Left colon (tissue), 2 donors: ENCODE measurements around the gene NAB1. TPM values are rescaled to one million over a fixed set of nuclear protein-coding genes. Genes with fewer than 3 reads are reported as not detected.
A peak's percentile ranks its signal among the peaks of the same experiment; 100 is the strongest.

Experiments used
- ATAC-seq: fragments of 200-7000 bp; cut with Tn5 transposase; one replicate; pipeline ENCODE4 v1.9.1; 2020; ENCODE audit warnings: mild to moderate bottlenecking, moderate library complexity
- DNase-seq, 2 donors: peaks; one replicate each; pipeline ENCODE4 v3.0.0-alpha.2; 2020
- intact Hi-C, 2 donors: fragments of 100-400 bp; cut with DNase I in 1 of 2; cut with micrococcal nuclease in 1 of 2; formaldehyde crosslinking; loops; one replicate each; pipeline versions ENCODE4 v1.11.2 to v1.14.0; 2022; cut with DNase I, micrococcal nuclease
- total RNA-seq, 2 donors: library from RNA; stranded (reverse); fragmentation: NEBNext Ultra II Directional; extraction: Animal tissue kit (Norgen Biotek cat#: 25700); gene quantifications; one replicate each; pipeline ENCODE4 v1.2.1, GENCODE V29; 2021
- donor health status: DM: no; HTN: no; CAD: no.
- donor health status: DM: yes; HTN: yes; CAD: no.

The NAB1 gene
- total RNA-seq, 2 donors from 2014 or later: 21.9 to 30.9 TPM

DNA sequence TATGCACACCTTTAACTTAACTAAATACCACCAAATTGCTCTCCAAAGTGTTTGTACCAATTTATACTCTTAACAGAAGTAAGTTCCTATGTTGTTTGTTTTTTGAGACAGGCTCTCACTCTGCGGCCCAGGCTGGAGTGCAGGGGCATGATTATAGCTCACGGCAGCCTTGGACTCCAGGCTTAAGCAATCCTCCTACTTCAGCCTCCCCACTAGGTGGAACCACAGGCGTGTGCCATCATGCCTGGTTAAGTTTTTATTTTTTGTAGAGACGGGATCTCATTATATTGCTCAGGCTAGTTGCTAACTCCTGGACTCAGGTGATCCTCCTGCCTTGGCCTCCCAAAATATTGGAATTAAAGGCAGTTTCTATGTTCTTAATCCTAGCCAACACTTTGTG lies 13.1 kb upstream of the NAB1 start:
- DNase-seq (no peak), ATAC-seq (no peak)
- intact Hi-C loops: no loop called here

- ATAC-seq (no peak), DNase-seq (no peak)
- intact Hi-C loops: no loop called here
These were observed 12.5 kb upstream of the NAB1 start for GRCh38 chr2:190636361-190636760.

DNA sequence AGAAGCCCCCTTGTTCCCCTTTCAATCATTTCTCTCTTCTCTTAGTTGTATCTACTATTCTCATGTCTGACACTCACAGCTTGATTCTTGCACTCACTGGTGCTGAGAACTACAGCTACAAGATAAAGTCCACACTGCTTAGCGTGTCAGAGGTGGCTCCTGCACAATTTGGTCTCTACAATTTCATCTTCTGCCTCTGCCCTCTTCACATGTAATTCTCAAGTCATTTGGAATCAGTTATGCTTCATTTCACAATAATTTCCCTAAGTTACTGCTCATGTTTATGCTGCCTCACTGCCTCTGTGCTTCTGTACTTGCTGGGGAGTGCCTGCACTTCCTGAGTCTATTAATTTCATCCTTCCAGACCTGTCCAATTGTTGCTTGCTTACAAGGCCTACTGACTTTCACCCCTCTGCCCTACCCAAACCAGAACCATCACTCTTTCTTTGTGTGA lies 11.6 kb upstream of the NAB1 start:
- intact Hi-C loops: no loop called here
- DNase-seq: no peak
- no peak for ATAC-seq

- intact Hi-C loops: no loop called here
- ATAC-seq (no peak), DNase-seq (peak in 1 of 2 donors; percentile 14)
These were observed 10.8 kb upstream of the NAB1 start for GRCh38 chr2:190637903-190638618.

GRCh38 chr2:190640117-190640516 lies 8.8 kb upstream of the NAB1 start:
- no peak for ATAC-seq
- intact Hi-C loops: no loop called here
- no peak for DNase-seq

GRCh38 chr2:190641469-190641868 lies 7.4 kb upstream of the NAB1 start:
- no peak for DNase-seq
- intact Hi-C loops: no loop called here
- no peak for ATAC-seq

- ATAC-seq: no peak
- DNase-seq: peak in 1 of 2 donors; percentile 9
- intact Hi-C loops: no loop called here
These were observed 1.9 kb upstream of the NAB1 start for GRCh38 chr2:190646780-190647522.

DNA sequence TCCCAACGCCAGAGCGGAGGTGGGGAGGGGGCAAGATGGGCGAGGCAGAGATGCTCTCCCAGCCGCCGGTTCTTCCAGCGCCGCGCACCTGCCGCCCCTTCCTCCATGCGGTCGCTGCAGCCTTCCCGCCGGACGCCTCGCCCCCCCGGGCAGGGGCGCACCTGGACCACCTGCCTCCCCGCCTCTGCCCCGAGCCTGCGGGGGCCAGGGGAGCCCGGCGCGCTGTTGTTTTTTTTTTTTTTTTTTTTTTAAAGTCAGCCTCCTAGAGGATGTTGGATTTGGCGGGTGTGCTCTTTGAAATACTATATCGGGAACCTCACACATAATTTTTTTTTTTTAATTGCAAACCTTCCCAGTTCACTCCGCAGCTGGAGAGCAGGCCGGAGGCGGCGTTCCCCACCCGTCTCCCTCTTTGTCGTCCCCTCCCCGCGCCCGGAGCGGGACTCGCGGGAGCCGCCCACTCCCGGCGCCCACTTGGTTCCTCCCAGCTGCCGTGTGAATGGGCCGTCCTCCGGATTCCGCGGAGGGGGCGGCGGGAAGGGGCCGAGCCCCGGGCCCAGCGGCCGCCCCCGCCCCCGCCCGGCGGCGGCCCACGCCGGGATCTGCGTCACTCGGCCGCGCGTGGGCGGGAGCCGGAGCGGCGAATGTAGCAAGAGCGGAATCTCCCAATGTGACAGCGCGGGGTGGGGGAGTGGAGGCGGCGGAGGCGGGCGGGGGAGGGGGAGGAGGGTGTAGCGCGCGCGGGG lies 421 bp upstream of the NAB1 start:
- intact Hi-C loops: no loop called here
- peak; percentile 86 to 90 for DNase-seq
- peak; percentile 80 for ATAC-seq

GRCh38 chr2:190649798-190650390 lies 1.0 kb downstream of the NAB1 start:
- DNase-seq: peak in 1 of 2 donors; percentile 15
- intact Hi-C loops: loop anchor here in 1 of 2 donors (10.0 kb wide), 1 partner anchor 105 kb away; no protein-coding TSS in a partner anchor
- ATAC-seq: no peak

DNA sequence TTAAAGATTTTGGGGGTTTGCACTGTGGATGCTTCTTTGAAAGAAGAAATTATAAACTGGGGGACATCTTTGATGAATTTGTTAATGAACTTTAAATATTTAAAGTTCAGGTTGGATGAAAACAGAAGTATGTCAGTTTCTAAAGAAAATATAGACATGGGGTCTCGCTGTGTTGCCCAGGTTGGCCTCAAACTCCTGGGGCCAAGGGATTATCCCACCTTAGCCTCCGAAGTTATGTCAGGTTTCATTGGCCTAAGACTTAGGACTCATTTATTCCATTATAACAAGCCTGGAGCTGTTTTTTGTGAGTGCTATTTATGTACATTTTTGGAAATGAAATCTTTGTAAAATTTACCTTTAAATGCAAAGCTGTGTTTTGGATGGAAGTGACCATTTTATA lies 2.5 kb downstream of the NAB1 start:
- DNase-seq (no peak), ATAC-seq (no peak)
- intact Hi-C loops: loop anchor here in 1 of 2 donors (10.0 kb wide), 1 partner anchor 107 kb away; no protein-coding TSS in a partner anchor

DNA sequence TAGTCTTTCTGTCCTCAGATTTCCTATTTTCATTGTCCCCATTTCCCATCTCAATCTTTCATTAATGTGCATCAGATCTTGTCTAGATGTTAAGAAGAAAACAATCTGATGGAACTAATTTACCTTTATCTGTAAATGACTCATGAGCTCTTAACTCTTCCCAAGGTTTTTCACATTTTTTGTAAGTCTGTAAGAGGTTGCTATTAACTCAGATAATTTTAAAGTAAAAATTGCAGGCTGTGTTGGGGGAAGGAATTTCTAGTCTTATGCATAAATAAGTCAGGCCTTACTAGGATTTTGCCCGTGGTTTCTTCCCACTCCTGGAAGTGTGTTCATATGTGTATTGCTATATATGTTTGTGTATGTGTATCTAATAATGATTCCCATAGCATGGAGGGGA lies 4.3 kb downstream of the NAB1 start:
- intact Hi-C loops: loop anchor here in 1 of 2 donors (10.0 kb wide), 1 partner anchor 108 kb away; no protein-coding TSS in a partner anchor
- ATAC-seq: no peak
- no peak for DNase-seq

DNA sequence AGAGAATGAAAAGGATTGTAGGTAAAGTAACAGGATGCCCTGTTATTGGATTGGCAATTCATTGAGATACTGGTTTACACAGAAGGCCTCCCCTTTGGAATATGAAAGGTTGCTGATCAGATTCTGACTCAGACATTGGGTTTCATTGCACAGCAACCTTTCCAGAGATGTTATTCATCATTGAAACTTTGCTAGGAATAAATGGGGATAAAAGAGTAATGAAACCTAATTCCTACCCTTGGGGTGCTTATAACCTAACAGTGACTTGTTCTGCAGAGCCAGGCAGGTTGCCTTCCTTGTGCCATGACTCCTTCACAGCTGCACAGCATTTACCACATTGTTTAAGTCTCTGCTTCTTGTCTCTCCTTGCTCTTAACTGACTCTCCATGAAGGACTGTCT lies 5.0 kb downstream of the NAB1 start:
- ATAC-seq (no peak), DNase-seq (no peak)
- intact Hi-C loops: loop anchor here in 1 of 2 donors (10.0 kb wide), 1 partner anchor 109 kb away; no protein-coding TSS in a partner anchor

GRCh38 chr2:190655113-190655512 lies 6.2 kb downstream of the NAB1 start:
- no peak for DNase-seq
- no peak for ATAC-seq
- intact Hi-C loops: loop anchor here in 1 of 2 donors (10.0 kb wide), 1 partner anchor 110 kb away; no protein-coding TSS in a partner anchor

DNA sequence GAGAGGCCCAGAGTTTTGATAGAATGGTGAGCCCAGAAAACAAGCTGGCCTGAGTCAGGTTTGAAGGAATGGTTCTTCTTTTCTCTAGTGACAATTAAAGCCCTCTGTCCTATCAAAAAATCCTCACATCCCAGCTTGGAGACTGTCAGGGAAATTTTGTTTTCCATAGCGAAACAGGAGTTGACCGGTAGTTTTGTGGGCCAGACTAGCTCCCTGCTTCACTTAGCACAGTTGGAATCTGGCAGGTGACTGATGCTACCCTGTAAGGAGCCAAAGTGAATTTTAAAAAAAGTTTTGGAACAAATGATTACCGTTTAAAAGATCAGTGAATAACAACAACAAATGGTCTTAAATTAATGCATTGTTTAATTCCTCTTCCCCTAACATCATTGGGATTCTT lies 6.7 kb downstream of the NAB1 start:
- no peak for DNase-seq
- intact Hi-C loops: loop anchor here in 1 of 2 donors (10.0 kb wide), 1 partner anchor 111 kb away; no protein-coding TSS in a partner anchor
- no peak for ATAC-seq

DNA sequence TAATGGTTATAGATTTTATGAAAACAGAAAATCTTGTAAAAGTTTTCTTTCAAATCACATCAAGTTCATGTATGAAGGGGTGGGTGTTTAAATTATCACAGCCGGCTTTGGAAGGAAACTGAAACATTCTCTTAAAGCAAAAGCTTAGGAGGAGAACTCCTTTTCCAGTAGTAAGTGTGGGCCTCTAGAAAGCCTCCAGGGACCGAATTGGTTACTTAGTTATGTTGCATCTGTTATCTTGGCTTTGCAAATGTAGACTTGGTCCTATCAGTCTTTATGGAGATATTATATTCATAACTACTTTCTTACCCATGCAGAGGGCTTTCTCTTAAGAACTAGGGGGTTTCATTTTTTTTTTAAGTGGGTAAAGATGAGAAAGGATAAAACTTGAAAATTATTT lies 7.4 kb downstream of the NAB1 start:
- intact Hi-C loops: loop anchor here in 1 of 2 donors (10.0 kb wide), 1 partner anchor 112 kb away; no protein-coding TSS in a partner anchor
- ATAC-seq: no peak
- DNase-seq: no peak

DNA sequence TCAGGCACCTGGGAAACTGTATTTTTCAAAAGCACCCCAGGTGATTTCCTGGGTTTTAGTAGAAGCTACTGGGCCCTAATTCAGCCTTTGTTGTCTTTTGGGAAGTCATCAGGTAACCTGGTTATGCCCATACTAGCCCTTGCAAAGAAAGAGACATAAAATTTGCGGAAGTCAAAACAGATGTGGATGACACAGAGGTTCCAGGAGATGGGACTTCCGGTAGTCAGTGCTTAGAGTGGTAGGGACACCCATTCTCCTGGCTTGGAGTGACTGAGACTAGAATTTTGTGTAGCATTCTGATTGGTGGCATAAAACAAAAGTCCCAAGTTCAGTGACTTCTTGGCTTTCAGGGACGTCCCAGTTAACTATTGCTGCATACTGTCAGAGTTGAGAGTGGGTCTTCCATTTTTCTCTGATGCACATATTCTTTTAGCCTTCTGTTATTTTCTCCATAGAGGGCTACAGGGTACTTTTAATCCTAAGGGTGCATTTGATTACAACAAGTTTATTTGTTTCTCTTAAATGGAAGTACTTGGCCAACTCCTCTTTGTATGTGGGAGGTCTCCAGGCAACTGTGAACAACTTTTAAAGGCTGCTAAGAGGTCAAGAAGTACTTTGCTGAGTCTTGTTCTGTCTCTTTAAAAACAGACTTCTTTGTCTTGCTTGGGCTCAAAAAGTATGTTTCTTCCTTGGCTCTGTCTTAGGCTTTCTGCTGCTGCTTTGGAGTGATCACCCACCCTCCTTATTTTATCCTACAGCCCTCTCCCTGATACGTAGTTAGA lies 8.8 kb downstream of the NAB1 start:
- intact Hi-C loops: loop anchor here in 1 of 2 donors (10.0 kb wide), 1 partner anchor 113 kb away; no protein-coding TSS in a partner anchor
- no peak for ATAC-seq
- no peak for DNase-seq

DNA sequence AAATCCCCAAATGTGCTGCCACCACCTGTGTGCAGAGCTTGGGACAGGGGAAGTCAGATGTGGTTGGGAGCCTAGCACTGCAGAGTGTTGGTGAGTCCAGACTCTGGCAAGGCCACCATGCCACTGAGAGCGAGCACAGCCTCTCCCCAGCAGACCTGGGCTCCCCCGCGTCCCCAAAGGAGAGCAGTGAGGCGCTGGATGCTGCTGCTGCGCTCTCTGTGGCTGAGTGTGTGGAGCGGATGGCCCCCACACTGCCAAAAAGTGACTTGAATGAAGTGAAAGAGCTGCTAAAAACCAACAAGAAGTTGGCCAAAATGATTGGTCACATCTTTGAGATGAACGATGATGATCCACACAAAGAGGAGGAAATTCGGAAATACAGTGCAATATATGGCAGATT lies 10.7 kb downstream of the NAB1 start:
- intact Hi-C loops: loop anchor here in 1 of 2 donors (10.0 kb wide), 1 partner anchor 115 kb away; no protein-coding TSS in a partner anchor
- ATAC-seq (no peak), DNase-seq (no peak)

DNA sequence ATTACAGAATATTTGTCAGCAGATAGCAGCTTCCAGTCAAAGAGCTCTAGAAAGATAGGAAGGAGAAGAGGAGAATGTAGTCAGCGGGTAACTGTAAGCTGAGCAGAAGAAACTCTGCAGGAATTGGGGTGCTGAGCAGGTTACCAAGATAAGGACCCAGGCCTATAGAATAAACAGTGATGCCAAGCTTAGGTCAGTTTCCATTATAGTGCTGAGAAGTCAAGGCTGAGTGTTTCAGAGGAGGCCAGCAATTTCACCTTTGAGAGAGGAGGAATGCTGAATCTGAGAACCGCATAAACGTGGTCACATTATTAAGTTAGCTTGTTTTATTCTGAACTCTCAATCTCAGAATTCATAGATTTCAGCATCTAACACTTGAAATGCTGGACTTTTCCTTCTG lies 13.9 kb downstream of the NAB1 start:
- ATAC-seq: no peak
- intact Hi-C loops: no loop called here

More for the DNA sequence above, 13.9 kb downstream of the NAB1 start:
- DNase-seq: no peak
